GM18508 (cell line): Measurements from ENCODE around the gene C1QTNF2.

Experiments used
- ATAC-seq: cut with Tn5 transposase; IDR thresholded peaks from one replicate; pipeline ENCODE4 v1.9.1; 2021; ENCODE audit warnings: moderate number of reproducible peaks; ENCODE audit not compliant: insufficient read depth, unreplicated experiment

The C1QTNF2 gene

DNA sequence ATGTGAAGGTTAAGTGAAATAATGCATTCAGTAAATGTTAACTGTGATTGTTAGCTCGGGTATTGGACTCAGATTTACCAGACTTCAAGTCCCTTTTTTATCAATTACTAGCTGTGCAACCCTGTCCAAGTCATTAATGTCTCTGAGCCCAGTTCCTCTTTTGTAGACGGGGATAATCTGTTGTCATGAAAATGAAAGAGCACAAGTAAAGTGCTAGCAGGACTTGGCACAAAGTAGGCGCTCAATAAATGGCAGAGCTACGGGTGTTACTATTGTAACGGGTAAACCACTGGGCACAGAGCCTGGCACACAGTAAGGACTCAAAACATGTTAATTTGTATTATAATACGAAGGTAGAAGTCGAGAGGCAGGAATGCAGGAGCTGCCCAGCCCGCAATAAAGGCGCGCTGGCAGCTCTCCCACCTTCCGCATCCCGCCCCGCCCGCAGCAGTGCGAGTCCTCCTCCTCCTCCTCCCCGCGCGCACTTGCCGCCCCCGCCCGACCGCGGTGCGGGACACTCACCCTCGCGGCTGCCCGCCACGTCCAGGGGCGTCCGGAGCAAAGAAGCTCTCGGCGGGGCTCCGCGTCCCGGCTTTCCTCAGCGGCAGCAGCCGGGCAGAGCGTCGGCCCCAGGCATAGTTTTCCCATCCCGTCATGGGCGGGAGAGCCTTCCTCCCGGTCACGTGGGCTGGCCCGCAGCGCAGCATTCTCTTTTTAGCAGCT, at the start of gene C1QTNF2:
TSS of gene C1QTNF2 (minus strand) at position 637 of the 723 bp plus-strand sequence. CDS start 15,615 bp downstream, outside the sequence.
- ATAC-seq: no peak

DNA sequence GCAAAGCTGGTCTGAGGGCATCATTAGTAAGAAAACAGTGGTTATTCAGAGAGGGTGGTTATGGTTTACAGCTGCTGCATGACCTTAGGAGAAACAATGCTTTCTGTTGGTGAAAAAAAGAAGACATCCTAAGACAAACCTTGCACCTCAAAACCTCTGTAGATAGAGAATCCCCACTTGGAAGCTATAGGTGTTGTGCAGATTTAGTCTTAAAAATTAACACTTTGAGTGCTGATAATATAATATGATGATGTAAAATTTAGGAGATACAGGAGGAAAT, 49.8 kb upstream of the C1QTNF2 start:
- no peak for ATAC-seq

DNA sequence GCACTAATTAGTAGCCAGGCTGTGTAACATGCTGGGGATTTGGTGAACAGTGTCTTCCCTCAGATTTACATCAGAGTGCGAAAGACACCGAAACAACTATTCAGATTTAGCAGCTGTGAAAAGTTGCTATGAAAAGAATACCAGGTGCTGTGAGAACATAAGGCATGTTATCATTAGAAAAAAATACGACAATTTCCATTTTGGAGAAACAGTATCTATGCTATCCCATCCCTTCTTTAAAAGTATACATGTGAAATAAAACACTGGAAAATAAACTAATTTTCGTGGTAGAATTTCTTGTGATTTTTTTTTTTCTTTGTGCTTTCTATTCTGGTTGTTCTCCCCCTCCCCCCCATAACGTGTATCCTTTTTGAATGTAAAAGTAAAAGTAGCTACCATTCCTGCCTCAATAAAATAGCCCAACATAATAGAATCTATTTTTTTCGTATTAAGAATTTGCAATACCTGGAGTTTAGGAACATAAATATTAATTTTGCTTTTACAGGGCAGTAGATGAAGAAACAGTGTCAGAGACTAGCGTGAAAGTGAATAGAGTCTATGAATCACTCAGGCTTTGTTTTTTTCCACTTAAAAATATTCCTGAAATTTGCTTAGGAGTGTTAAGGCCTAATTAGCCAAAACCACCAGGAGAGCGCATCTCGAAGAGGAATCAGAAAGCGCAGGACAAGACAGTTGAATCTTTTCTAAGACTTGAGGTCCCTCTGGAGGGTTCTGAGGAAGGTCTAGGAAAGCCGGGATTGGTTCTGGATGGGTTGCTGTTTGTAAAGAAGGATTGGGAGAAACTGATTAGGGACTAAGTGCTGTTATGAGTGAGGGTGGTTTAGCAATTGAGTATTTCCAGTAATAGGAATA, 49.3 kb upstream of the C1QTNF2 start:
- no peak for ATAC-seq

GRCh38 chr5:160418561-160419457, 48.4 kb upstream of the C1QTNF2 start, which contains the start of gene SLU7:
Gene SLU7 (minus strand): TSS chr5:160419081. CDS start chr5:160415294, 3,787 bp downstream.
- ATAC-seq: peak; percentile 48

GRCh38 chr5:160399402-160400353, 29.3 kb upstream of the C1QTNF2 start, which contains the start of gene FAM200C:
Gene FAM200C (minus strand): TSS chr5:160400054. CDS start chr5:160395490, 4,564 bp downstream.
- no peak for ATAC-seq

GRCh38 chr5:160398806-160399205, 28.4 kb upstream of the C1QTNF2 start:
- ATAC-seq: no peak

DNA sequence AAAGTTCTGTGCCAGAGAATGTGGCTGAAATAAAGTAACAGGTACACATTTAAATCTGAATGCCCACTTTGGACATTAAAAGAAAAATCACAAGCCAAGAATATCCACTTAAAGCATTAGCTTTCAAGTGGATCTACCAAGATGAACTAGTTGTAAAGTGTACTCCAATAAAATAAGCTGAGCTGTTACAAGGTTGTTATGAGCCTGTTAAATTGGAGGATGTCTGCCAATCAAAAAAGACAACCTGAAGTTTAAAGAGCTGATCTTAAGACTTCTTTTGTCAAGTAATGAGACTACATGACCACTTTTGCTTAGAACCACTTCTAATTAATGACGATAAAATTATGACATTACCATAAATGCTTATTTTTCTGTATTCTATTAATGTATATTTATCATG, 27.1 kb upstream of the C1QTNF2 start:
- ATAC-seq: no peak

- no peak for ATAC-seq
These were observed 24.7 kb upstream of the C1QTNF2 start for GRCh38 chr5:160395111-160395510.

- no peak for ATAC-seq
These were observed 20.6 kb upstream of the C1QTNF2 start for GRCh38 chr5:160390787-160391696.

- ATAC-seq: no peak
These were observed 17.0 kb upstream of the C1QTNF2 start for GRCh38 chr5:160387445-160387844.

DNA sequence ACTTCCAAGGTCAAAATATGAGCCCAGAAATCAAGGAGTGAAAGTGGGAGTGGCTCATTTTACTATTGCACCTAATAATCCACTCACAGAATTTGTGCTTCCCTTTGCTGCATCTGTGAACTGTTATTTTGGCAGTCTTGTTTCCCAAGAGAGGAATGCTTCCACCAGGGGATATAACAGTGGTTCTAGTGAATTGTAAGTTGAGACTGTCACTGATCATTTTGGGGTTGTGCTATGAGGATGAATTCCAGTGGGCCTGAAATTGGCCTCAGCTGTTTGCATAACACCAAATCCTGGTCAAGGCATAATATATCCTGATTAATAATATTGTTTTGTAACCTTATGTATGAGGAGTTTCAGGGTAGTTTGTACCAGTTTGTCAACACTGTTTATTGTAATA, 15.1 kb upstream of the C1QTNF2 start:
- no peak for ATAC-seq

- ATAC-seq: no peak
These were observed 14.3 kb upstream of the C1QTNF2 start for GRCh38 chr5:160384681-160385080.

DNA sequence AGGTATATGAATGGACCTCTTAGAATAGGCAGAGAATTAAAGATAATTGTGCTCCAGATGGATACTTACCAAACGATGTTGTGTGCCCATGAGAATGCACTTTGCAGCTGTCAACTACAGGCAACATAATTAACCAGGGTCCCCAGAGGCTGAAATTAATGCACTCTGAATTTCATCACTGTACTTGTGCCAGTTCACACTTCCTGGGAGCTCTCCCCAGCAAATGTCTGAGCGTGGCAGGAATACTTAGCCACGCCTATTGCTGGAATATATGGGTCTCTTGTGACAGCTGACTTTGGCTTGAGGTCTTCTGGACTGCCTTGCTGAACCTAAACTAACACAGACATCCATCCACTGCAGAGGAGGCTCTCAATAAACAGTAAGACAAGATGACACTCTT, 11.9 kb upstream of the C1QTNF2 start:
- no peak for ATAC-seq

- ATAC-seq: no peak
These were observed 9.6 kb upstream of the C1QTNF2 start for GRCh38 chr5:160380041-160380440.

- no peak for ATAC-seq
These were observed 9.1 kb upstream of the C1QTNF2 start for GRCh38 chr5:160379511-160379910.

DNA sequence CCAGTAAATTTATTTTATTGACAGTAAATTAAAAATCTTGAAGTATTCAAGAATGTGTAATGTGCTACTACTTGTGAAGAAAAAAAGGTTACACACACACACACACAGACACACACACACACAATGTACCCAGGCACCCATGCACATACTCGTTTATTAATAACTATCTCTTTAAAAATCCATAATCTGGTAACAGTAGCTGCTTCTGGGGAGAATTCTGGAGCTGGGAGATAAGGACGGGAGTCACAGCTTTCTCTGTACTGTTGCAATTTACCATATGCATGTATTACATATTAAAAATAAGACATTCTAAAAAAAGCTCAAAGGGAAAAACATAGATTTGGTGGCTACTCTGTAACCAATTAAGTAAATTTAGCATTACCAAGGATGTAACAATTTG, 7.9 kb upstream of the C1QTNF2 start:
- ATAC-seq: no peak

DNA sequence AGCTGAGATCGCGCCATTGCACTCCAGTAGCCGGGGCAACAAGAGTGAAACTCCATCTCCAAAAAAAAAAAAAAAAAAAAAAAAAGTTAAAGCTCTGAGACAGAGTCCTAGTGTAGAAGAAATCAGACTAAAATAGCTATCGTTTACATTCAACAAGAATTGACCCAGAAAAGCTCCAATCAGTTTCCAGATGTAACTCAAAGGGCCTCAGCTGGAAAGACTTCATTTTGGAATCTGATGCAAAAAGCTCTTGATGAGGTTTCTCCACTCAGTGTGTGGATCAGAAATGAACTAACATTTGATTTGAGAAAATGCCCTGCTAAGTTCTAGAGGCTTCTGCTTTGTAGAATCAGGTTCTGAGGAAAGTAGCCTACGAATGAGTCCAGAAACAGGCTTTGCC, 7.2 kb upstream of the C1QTNF2 start:
- ATAC-seq: no peak

DNA sequence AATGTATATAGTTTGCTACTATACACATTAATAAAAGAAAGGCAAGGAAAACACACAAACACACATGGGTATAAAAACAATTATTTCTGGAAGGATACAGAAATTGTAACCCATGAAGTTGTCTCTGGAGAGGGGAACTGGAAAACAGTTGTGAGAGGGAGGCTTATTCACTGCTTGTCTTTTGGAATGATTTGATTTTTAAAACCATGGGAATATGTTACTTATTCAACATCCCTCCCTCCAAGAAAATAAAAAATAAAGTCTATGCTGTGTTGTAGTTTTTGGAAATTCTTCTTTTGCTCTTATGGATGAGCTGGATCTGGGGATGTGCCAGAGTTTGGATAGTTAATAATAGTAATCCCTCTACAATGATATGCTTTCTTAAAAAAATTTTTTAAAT, 6.0 kb upstream of the C1QTNF2 start:
- ATAC-seq: no peak
